Mesodermal cell (in vitro differentiated cells): ENCODE measurements around the gene RALGDS.
"Not testable (repeated sequence)": the region's sequence is repeated elsewhere in the genome, so short reads cannot be mapped to it uniquely, and the experiment has no call there.

Source experiments
- H3K27ac ChIP-seq: 2 replicates; pipeline ENCODE4 v1.7.0; 2013; ENCODE audit warnings: mild to moderate bottlenecking, low read depth, low read length, moderate library complexity; ENCODE audit not compliant: severe bottlenecking
- H3K36me3 ChIP-seq: 2 replicates; pipeline ENCODE4 v1.7.1; 2013; ENCODE audit warnings: mild to moderate bottlenecking, low read length, moderate library complexity; ENCODE audit not compliant: control insufficient read depth, insufficient read depth
- H3K4me1 ChIP-seq: one replicate; pipeline ENCODE4 v1.7.1; 2013; ENCODE audit warnings: mild to moderate bottlenecking, low read length; ENCODE audit not compliant: insufficient read depth, control insufficient read depth, poor library complexity, severe bottlenecking
- H3K4me3 ChIP-seq: 2 replicates; pipeline ENCODE4 v1.7.0; 2013; ENCODE audit warnings: low read length, control low read depth, mild to moderate bottlenecking; ENCODE audit not compliant: insufficient read depth, poor library complexity, severe bottlenecking; ENCODE audit errors: extremely low read depth
- H3K9me3 ChIP-seq: 2 replicates; pipeline ENCODE4 v1.7.1; 2013; ENCODE audit warnings: mild to moderate bottlenecking, low read length, moderate library complexity; ENCODE audit not compliant: control insufficient read depth
- WGBS, 2 experiments: methylation state at CpG; one replicate each; pipeline ENCODE4 v1.1.5; 2013; ENCODE audit warnings: missing lambda C conversion rate in 2 of 2; ENCODE audit not compliant: insufficient coverage in 2 of 2; 5-methylcytosine and 5-hydroxymethylcytosine counted together

The RALGDS gene

GRCh38 chr9:133061019-133061763, 59.8 kb downstream of the RALGDS start:
- 62 to 72% methylated on average over 12 to 14 of the region's 14 CpGs for WGBS, 2 experiments
- H3K4me3 ChIP-seq, H3K9me3 ChIP-seq: not testable (repeated sequence)
- peak overlapping the region; percentile 10 for H3K27ac ChIP-seq
- peaks cover 25% of the 10 kb centered on the region for H3K36me3 ChIP-seq
- peaks cover 18% of the 10 kb centered on the region for H3K4me1 ChIP-seq

DNA sequence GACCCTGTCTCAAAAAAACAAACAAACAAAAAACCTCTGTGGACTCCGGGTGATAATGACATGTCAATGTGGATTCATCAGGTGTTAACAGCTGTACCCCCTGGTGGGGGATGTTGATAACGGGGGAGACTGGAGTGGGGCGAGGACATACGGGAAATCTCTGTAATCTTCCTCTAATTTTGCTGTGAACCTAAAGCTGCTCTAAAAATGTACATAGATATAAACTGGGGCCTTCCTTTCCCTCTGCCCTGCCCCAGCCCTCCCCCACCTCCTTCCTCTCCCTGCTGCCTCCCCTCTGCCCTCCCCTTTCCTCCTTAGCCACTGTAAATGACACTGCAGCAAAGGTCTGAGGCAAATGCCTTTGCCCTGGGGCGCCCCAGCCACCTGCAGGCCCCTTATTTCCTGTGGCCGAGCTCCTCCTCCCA, 60.6 kb downstream of the RALGDS start:
- H3K36me3 ChIP-seq, result peaks cover 33% of the 10 kb centered on the region
- no peak overlapping the region for H3K4me3 ChIP-seq
- WGBS, 2 experiments, result 20% methylated on average over 1 of the region's 6 CpGs; no CpG with 5 or more reads in 1 of the 2 experiments
- H3K27ac ChIP-seq, result peak overlapping the region; percentile 23
- H3K4me1 ChIP-seq, result peaks cover 18% of the 10 kb centered on the region
- no peaks in the 10 kb centered on the region for H3K9me3 ChIP-seq

DNA sequence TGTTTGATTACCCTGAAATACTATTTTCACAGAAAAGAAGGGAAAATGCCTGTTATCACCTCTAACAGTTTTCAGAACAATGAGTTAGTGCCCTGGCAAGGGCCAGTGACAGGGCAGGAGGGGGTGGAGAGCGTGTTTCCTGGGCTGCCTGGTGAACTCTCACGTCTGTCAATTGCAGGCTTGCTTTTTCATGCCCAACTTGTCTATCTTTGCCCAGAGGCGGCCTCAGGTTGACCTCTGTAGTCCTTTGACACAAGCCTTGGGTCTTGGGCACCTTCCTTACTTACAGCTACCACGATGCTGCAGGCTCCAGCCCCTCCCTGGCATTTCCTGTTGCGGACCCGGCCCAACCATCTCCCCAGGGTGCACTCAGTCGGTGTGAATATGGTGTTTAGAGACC, 61.4 kb downstream of the RALGDS start:
- 33 to 54% methylated on average over 4 to 7 of the region's 7 CpGs for WGBS, 2 experiments
- H3K27ac ChIP-seq, result peak overlapping the region; percentile 23
- no peaks in the 10 kb centered on the region for H3K9me3 ChIP-seq
- H3K4me3 ChIP-seq, result no peak overlapping the region
- peaks cover 18% of the 10 kb centered on the region for H3K4me1 ChIP-seq
- peaks cover 38% of the 10 kb centered on the region for H3K36me3 ChIP-seq

GRCh38 chr9:133058550-133059320, 62.3 kb downstream of the RALGDS start:
- Histone ChIP-seq H3K27ac (no peak overlapping the region), H3K9me3 (no peaks in the 10 kb centered on the region), H3K4me3 (no peak overlapping the region), H3K36me3 (peaks cover 47% of the 10 kb centered on the region), H3K4me1 (peaks cover 18% of the 10 kb centered on the region)
- 91 to 94% methylated on average over 11 to 12 of the region's 12 CpGs for WGBS, 2 experiments

DNA sequence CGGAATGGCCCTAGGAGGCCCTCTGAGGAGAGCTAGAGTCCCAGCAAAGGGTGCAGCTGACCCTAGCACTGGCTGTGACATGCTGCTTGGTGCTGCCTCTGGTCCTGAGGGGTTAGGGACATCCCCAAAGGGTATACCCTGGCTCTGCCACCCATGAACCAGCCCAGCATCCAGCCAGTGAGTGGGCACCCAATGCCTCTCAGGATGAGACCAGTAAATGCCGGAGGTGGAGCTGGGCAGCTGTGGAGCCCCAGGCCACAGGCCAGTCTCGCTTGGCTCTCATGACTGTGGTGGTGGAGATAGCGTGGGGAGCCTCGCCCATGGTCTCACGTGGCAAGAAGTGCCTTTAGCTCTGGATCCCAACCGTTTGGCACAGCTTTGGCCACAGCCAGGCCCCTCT, 63.0 kb downstream of the RALGDS start:
- Histone ChIP-seq H3K36me3 (peaks cover 53% of the 10 kb centered on the region), H3K9me3 (no peaks in the 10 kb centered on the region), H3K4me1 (peaks cover 18% of the 10 kb centered on the region), H3K27ac (no peak overlapping the region), H3K4me3 (no peak overlapping the region)
- 90 to 97% methylated on average over 6 to 7 of the region's 7 CpGs for WGBS, 2 experiments

DNA sequence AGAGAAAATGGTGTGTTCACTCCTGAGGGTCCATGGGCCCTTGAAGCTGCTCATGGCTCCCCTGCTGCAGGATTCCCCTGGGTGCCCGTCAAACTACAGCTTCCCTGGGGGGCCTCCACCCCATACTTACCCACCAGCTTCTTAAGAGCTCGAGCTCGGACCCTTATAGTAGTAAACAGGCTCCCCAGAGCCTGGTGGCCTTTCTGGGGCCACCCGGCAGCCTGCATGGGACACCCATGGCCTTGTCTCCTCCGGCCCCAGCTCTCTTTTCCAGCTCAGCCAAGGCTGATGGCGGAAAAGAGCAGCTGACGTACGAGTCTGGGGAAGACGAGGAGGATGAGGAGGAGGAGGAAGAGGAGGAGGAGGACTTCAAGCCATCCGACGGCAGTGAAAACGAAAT, 63.5 kb downstream of the RALGDS start:
- no peak overlapping the region for H3K4me3 ChIP-seq
- no peak overlapping the region for H3K27ac ChIP-seq
- H3K4me1 ChIP-seq, result peaks cover 18% of the 10 kb centered on the region
- H3K36me3 ChIP-seq, result peaks cover 58% of the 10 kb centered on the region
- 97 to 98% methylated on average over 7 to 10 of the region's 12 CpGs for WGBS, 2 experiments
- no peaks in the 10 kb centered on the region for H3K9me3 ChIP-seq

DNA sequence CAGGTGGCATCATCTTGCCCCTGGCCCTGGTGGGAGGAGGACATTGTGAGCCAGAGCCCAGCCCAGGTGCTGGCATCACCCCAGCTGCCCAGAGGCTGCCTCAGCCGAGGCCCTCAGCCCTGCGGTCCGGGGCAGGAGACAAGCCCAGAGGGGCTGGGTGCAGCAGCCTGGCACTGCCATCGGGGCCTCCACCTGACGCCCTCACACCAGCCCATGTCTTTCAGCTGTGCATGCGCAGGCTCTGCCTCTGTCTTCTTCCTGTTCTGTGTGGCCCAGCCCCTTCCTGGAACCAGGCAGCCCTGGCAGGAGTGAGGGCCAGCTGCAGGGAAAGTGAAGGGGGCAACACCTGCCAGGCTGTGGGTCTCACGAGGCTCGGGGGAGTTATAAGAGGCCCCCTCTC, 64.0 kb downstream of the RALGDS start:
- no peak overlapping the region for H3K4me3 ChIP-seq
- peaks cover 64% of the 10 kb centered on the region for H3K36me3 ChIP-seq
- H3K9me3 ChIP-seq, result no peaks in the 10 kb centered on the region
- H3K27ac ChIP-seq, result no peak overlapping the region
- H3K4me1 ChIP-seq, result peaks cover 18% of the 10 kb centered on the region
- 95 to 100% methylated on average over 7 to 8 of the region's 8 CpGs for WGBS, 2 experiments

DNA sequence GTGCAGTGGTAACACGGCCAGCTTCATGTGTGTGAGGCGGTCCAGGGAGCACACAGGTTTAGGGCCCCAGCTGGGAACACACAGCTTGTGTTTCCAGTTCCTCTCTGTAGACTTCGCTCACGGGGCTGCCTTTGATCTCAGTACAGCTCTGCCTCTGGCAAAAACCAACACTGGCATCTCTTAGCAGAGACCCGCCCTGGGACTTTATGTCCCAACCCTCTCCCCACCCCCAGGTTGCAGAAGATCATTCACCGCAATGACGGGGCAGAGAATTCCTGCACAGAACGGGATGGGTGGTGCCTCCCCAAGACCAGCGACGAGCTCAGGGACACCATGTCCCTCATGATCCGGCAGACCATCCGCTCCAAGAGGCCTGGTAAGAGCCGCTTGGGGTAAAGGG, 64.5 kb downstream of the RALGDS start:
- Histone ChIP-seq H3K4me3 (no peak overlapping the region), H3K36me3 (peaks cover 69% of the 10 kb centered on the region), H3K27ac (no peak overlapping the region), H3K9me3 (no peaks in the 10 kb centered on the region), H3K4me1 (peaks cover 18% of the 10 kb centered on the region)
- 95 to 98% methylated on average over 8 to 13 of the region's 13 CpGs for WGBS, 2 experiments

DNA sequence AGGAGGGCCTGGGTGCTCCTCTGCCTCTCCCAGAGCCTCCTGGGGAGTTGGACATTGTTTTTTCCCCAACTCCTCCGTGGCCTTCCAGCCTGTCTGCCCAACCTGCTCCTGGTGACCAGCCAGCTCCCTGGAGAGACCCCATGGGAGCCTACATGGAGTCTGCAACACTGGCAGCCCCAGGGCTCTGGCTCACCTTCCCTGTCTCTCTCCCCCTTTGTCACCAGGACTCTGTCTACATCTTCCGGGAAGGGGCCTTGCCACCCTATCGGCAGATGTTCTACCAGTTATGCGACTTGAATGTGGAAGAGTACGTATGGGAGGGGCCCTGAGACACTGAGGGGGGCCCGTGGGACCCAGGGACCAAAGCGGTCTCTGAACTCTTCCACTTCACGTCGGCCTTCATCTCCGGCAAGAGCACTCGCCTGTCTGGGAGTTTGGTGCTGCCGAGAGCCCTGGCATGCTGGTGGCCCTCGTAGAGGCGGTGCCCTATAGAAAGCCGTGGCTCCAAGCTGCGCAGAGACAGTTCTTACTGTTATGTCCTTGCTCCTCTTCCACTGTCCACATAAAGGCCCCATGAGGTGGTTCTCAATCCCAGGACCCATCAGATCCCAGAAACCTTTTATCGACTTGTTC, 65.1 kb downstream of the RALGDS start:
- WGBS, 2 experiments, result 96 to 98% methylated on average over 14 to 16 of the region's 17 CpGs
- Histone ChIP-seq H3K4me1 (peaks cover 14% of the 10 kb centered on the region), H3K27ac (no peak overlapping the region), H3K4me3 (no peak overlapping the region), H3K9me3 (no peaks in the 10 kb centered on the region), H3K36me3 (peaks cover 75% of the 10 kb centered on the region)

GRCh38 chr9:133054966-133055365, 66.1 kb downstream of the RALGDS start:
- WGBS, 2 experiments, result 91 to 99% methylated on average over 12 to 16 of the region's 16 CpGs
- Histone ChIP-seq H3K4me1 (peaks cover 9% of the 10 kb centered on the region), H3K36me3 (peaks cover 84% of the 10 kb centered on the region), H3K27ac (no peak overlapping the region), H3K9me3 (no peaks in the 10 kb centered on the region), H3K4me3 (no peak overlapping the region)
